Kidney epithelial cell (primary cell): Measurements from ENCODE around the gene REEP1. TPM values are rescaled to one million over a fixed set of nuclear protein-coding genes. Genes with fewer than 3 reads are reported as not detected.

Experiments used
- DNase-seq: peaks from one replicate; pipeline ENCODE4 v3.0.0-alpha.2; 2010; ENCODE audit warnings: low read depth
- H3K27me3 ChIP-seq: 2 replicates; pipeline ENCODE4 v1.6.0; 2011; ENCODE audit warnings: low read length; ENCODE audit not compliant: control insufficient read depth, insufficient read depth
- H3K36me3 ChIP-seq: 2 replicates; pipeline ENCODE4 v1.5.1; 2011; ENCODE audit warnings: low read length; ENCODE audit not compliant: control insufficient read depth, insufficient read depth
- H3K4me3 ChIP-seq: 2 replicates; pipeline ENCODE4 v1.5.1; 2011; ENCODE audit warnings: low read depth, mild to moderate bottlenecking, control low read depth, low read length
- CTCF ChIP-seq: IDR thresholded peaks from 2 replicates; pipeline ENCODE4 v1.5.1; 2011; ENCODE audit warnings: mild to moderate bottlenecking, moderate library complexity, low read length, control low read depth, inconsistent platforms; ENCODE audit not compliant: insufficient read depth, poor library complexity, severe bottlenecking
- total RNA-seq: library from RNA; depleted of rRNA; stranded (reverse); fragments of >200 nt; gene quantifications from 2 replicates; pipeline ENCODE4 v1.2.3, GENCODE V29; 2015

Gene REEP1
- total RNA-seq, 1 donor from 2014 or later, result 1.3 TPM

GRCh38 chr2:86223140-86223926, 114.1 kb downstream of the REEP1 start:
- DNase-seq, result no peak
- no peak for TF ChIP-seq CTCF
- Histone ChIP-seq H3K27me3 (no peaks in the 10 kb centered on the region), H3K4me3 (no peak overlapping the region), H3K36me3 (no peaks in the 10 kb centered on the region)

- Histone ChIP-seq H3K27me3 (no peaks in the 10 kb centered on the region), H3K36me3 (no peaks in the 10 kb centered on the region), H3K4me3 (no peak overlapping the region)
- TF ChIP-seq CTCF, result peak; percentile 94
- DNase-seq, result no peak
Measured at GRCh38 chr2:86221066-86221684, 116.3 kb downstream of the REEP1 start.

- DNase-seq, result no peak
- Histone ChIP-seq H3K36me3 (no peaks in the 10 kb centered on the region), H3K4me3 (no peak overlapping the region), H3K27me3 (no peaks in the 10 kb centered on the region)
- no peak for TF ChIP-seq CTCF
Measured at GRCh38 chr2:86219896-86220295, 117.5 kb downstream of the REEP1 start.

- no peak for TF ChIP-seq CTCF
- H3K4me3 ChIP-seq, result no peak overlapping the region
- no peaks in the 10 kb centered on the region for H3K27me3 ChIP-seq
- H3K36me3 ChIP-seq, result no peaks in the 10 kb centered on the region
- no peak for DNase-seq
Measured at GRCh38 chr2:86218124-86218523, 119.3 kb downstream of the REEP1 start.

- no peak for TF ChIP-seq CTCF
- Histone ChIP-seq H3K36me3 (peaks cover 1% of the 10 kb centered on the region), H3K27me3 (no peaks in the 10 kb centered on the region), H3K4me3 (no peak overlapping the region)
- DNase-seq, result no peak
Measured at GRCh38 chr2:86216575-86217555, 120.6 kb downstream of the REEP1 start.
